ENCODE results near the gene NPAS2.

NPAS2 gene

DNA sequence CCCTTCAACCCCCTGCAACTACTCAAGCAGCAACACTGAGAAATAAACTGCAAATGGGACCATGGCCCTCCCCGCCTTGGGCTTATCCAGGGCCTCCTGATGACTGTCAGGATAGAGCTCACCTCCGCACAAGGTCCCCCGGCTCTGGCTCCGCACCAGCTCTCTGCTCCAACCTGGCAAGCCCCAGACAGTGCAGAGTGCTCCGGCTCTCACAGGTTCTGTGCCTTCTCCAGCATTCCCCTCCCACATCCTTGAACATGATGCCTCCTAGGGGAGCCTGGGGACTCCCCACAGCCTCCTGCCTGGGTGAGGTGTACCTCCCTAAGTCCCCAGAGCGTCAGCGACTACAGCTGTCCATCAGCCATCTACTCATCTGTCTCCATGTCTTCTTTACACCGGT is 26.7 kb upstream of the NPAS2 start:
- in situ Hi-C loops (cut with MboI; ENCODE audit: low pct_unique_long_range_greater_than_20kb, low sequenced_read_pairs), result no loop called here
- no peak for DNase-seq

DNA sequence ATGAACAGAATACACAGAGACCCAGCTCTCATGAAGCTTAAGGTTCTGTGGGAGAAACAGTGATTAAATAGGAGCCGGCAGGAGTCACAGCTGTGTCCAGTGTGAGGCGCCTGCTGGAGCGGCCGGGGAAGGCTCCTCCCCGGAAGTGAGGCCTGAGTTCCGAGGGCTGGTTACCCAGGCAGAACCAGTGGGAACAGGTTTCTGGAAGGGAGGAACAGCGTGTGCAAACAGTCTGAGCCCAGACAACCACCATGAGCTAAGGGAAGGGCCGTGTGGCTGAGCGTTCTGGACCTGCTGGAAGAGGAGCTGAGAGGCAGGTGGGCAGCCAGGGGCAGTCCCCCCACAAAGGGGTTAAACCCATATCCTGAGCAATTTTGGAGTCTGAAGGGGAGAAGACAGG is 26.0 kb upstream of the NPAS2 start:
- no peak for DNase-seq
- in situ Hi-C loops (cut with MboI; ENCODE audit: low pct_unique_long_range_greater_than_20kb, low sequenced_read_pairs), result no loop called here

DNA sequence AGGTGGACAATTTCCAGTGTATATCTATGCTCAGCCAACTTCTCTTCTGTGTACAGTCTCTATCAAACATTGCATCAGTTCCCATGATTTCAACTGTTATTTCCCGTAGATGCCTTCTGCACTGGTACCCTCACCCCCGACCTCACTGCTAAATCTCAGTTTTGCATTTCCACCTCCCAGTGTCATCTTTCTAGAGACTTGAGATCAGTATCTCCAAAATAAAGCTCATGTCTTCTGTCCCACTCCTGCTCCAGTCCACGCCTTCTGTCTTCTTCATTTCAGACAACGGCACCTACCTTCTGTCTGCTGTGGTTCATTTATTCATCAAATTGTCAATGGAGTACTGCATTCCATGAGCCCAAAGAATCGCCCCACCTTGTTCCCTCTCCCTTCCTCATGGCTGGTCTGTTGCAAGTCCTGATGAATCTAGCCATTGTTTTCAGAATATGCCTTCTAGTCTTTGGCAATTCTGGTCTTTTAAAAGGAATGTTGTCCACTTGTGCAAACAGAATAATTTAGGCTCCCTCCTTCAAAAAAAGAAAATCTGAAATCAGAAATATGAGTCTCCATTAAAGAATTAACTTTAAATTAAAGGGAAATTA is 23.3 kb upstream of the NPAS2 start:
- in situ Hi-C loops (cut with MboI; ENCODE audit: low pct_unique_long_range_greater_than_20kb, low sequenced_read_pairs), result no loop called here
- DNase-seq, result no peak

DNA sequence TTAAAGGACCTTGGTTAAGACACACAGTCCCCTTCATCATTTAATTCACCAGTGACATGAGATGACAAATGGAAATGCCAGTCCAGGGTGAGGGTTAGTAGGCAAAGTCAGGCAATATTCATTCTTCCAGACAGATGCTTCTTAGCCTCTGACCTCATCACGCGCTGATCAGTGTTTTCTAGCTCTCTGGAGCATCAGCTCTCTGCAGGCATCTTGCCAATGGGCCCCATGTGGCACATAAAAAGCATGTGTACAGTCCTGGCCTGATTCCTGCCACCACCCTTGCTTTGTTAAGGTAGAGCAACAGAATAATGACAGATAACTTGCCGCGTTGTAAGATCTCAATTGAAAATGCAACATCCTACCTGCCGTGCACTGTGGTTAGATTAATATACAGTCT is 20.3 kb upstream of the NPAS2 start:
- in situ Hi-C loops (cut with MboI; ENCODE audit: low pct_unique_long_range_greater_than_20kb, low sequenced_read_pairs), result no loop called here
- DNase-seq, result no peak

DNA sequence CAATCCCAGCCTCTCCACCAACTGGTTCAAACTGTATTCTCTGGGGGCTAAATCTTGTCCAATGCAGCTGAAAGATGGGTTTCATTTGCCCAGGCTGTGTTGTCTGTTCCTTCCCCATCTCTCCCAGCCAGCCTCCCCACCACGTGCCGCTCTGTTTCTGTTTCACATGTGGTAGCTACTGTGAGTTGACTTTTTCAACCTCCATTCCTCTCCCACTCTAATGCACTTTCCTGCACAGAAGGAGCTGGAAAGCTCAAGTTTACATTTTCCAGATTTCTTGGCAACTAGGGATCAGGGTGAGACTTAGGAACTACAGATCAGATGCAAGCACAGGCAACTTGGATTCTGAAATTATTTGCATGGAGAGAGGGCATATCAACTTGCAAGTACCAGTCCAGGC is 19.0 kb upstream of the NPAS2 start:
- no peak for DNase-seq
- in situ Hi-C loops (cut with MboI; ENCODE audit: low pct_unique_long_range_greater_than_20kb, low sequenced_read_pairs), result no loop called here

DNA sequence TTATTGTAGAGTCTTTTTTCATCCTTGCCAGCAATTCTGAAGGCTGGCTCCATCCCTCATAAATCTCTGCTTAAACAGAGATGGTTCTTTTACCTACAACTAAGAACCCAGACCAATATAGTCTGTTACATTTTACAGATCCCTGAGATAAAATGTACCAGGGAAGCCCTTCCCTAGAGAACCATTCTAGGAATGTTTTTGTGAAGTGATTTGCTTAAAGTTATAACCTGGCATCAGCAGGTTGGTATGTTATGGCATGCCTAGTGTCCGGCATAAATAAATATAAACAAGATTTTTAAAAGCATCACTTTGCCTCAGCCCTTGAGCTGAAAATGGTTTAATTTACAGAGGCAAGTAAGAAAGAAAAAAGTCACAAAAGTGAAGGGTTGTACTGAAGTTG is 18.5 kb upstream of the NPAS2 start:
- DNase-seq, result no peak
- in situ Hi-C loops (cut with MboI; ENCODE audit: low pct_unique_long_range_greater_than_20kb, low sequenced_read_pairs), result no loop called here

DNA sequence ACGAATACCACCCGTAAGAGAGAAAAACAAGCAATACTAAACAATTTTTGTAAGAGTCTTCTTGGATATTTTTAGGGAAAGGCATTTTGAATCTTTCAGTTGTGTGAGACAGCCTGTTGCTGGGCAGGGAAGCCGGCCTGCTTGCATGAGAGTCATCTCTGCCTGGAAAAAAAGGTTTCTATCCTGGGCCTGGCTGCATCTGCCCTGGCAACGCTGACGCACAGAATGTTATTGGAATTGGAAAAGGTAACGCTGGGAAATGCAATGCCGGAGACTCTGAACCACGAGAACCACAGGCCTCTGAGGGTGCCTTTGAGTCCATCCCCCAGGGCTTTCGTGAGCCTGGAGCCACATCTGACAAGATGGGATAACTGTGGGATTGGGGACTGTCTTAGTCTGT is 17.9 kb upstream of the NPAS2 start:
- no peak for DNase-seq
- in situ Hi-C loops (cut with MboI; ENCODE audit: low pct_unique_long_range_greater_than_20kb, low sequenced_read_pairs), result no loop called here

DNA sequence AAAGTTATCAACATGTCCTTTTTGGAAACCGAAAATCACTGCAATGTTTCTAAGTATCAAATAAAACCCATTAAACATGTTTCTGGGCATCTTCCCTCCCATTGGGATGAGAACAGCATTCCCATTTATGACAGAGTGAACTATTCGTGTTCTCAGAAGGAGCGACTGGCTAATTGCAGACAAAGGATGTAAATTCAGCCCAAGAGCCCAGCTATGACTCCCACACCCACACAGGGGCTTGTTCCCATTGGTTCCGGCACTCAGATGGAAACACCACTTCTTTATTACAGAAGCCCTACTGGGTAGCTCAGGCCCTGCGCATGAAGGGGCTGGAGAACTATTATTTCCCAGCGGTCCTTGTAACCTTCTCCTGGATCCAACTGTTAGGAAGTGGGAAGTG is 16.6 kb upstream of the NPAS2 start:
- in situ Hi-C loops (cut with MboI; ENCODE audit: low pct_unique_long_range_greater_than_20kb, low sequenced_read_pairs), result no loop called here
- DNase-seq, result no peak

DNA sequence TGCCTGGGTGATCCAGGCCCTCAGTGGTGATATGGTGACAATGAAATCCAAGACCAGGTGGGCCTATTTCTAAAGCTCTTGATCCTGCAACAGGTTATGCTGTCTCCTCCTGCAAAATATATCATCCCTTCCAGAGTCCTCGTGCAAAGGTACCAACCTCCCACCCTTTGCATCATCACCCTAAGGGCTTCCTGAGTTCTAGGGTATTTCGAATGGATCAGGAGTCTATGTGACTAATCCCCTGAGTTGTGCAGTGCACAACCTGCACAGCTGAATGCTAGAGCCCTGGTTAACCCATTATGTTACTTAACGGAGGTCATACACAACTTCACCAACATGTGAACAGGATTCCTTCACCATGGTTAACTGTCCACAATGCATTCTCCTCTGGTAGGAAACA is 13.4 kb upstream of the NPAS2 start:
- in situ Hi-C loops (cut with MboI; ENCODE audit: low pct_unique_long_range_greater_than_20kb, low sequenced_read_pairs), result no loop called here
- DNase-seq, result no peak

DNA sequence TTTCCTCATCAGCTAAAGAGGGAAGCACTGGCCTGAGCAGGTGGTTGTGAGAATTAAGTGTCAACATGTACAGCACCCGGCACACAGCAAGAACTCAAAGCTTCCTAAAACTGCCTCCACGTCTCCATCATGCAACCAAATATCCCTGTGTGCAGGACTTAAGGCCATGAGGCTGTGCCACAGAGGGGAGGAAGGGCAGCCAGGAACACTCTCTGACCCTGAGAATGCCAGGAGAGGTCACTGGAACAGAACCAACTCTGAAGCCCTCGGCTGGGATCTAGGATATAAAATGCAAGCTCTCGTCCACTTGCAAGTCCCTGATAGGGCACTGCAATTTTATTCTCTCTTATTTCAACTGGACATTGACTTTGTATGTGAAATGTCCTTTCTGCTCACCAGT is 12.2 kb upstream of the NPAS2 start:
- no peak for DNase-seq
- in situ Hi-C loops (cut with MboI; ENCODE audit: low pct_unique_long_range_greater_than_20kb, low sequenced_read_pairs), result no loop called here

DNA sequence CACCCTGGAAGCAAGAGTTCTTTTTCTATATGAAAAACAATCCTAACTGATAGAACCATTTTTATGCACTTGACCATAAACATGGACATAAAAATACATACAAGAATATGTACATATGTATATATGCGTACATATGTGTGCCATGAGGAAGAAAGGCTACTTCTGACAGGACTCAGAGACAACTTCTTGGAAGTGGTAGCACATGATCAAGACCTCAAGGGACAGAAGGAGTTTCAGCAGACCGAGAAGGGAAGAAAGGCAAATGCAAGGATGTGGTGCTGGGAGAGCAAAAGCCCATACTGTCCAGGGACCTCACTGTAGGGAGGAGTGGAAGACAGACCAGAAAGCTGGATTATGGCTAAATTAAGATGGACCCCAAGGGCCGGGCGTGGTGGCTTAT is 11.4 kb upstream of the NPAS2 start:
- in situ Hi-C loops (cut with MboI; ENCODE audit: low pct_unique_long_range_greater_than_20kb, low sequenced_read_pairs), result no loop called here
- DNase-seq, result no peak

DNA sequence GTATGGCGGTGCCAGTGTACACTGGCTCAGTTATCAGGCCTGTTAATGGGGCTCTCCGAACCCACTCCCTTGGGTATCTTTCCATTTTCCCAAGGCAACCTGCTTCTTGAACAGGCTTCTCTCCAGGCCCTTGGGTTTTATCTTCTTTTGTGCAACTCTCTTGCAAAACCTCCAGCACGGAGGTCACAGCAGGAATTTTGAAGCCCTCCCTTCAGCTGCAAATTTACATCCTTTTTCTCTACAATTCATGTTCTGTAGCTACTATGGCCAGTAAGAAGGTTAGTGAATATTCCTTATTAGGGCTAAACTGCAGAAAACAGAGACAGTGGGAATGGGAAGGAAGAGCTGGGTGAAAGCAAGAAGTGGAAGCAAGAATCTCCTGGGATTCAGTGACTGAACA is 10.4 kb upstream of the NPAS2 start:
- in situ Hi-C loops (cut with MboI; ENCODE audit: low pct_unique_long_range_greater_than_20kb, low sequenced_read_pairs), result no loop called here
- DNase-seq, result no peak

DNA sequence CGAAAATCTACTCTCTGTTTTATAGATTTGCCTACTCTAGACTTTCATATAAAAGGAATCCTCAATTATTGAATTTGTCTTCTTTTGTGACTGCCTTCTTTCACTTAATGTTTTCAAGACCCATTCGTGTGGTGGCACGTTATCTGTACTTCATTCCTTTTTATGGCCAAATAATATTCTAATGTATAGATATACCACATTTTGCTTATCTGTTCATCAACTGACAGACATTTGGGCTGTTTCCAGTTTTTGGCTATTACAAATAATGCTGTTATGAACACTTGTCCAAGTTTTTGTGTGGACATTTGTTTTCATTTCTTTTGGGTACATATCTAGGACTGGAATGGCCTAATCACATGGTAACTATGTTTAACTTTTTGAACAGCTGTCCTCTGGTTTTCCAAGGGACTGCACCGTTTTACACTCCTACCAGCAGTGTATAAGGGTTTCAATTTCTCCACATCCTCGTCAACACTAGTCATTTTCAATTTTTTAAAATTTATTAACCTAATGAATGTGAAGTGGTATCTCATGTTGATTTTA is 9.3 kb upstream of the NPAS2 start:
- DNase-seq, result no peak
- in situ Hi-C loops (cut with MboI; ENCODE audit: low pct_unique_long_range_greater_than_20kb, low sequenced_read_pairs), result no loop called here

DNA sequence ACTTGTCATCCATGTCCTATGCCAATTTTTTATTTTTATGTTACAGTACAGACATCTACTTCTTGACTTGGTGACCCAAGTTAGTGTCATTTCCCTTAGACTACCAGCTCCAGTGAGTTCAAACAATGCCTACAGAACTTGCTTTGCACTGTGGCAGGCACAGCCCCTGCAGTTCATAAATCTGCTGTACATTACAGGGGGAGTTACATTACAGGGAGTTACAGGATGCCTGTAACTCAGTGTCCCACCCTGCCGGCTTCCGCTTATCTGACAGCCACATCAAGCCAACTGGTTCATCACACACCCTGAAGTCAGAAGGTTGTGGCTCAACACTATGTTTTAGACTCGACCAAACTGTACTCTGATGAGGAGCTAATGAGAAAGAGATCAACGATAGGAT is 7.8 kb upstream of the NPAS2 start:
- no peak for DNase-seq
- in situ Hi-C loops (cut with MboI; ENCODE audit: low pct_unique_long_range_greater_than_20kb, low sequenced_read_pairs), result no loop called here

DNA sequence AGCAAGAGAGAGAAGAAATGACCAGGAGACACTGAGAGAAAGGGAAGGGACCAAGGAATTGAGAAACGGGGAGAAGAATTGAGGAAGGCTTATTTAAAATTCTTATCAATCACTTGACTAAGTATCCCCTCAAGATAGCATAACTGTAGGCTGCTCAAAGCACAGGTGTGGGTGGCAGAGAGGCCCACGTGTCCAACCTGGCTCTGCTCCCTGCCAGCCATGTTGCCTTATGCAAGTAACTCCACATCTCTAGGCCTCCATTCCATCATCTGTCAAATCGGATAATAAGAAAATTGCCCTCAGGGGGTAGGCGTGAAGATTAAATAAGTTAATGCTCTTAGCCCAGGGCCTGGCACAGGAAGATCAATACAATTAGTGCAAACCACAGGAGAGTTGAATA is 7.4 kb upstream of the NPAS2 start:
- in situ Hi-C loops (cut with MboI; ENCODE audit: low pct_unique_long_range_greater_than_20kb, low sequenced_read_pairs), result no loop called here
- DNase-seq, result no peak

DNA sequence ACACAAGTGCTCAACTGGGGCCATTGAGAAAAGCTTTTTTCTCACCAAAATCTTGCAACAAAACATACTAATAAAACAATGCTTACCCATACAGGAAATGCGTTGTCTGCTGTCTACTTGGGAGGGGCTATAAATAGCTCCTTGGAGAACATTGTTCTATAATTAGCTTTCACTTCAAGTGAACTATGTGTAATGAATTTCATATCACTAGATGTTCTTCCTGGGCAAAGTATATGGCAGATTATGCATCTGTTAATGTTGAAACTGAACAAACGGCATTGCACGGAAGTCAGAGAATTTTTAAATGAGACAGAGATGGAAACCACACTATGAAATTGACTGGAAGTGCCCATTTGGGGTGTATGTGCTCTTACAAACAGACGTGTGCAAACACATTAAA is 6.4 kb upstream of the NPAS2 start:
- in situ Hi-C loops (cut with MboI; ENCODE audit: low pct_unique_long_range_greater_than_20kb, low sequenced_read_pairs), result no loop called here
- no peak for DNase-seq

DNA sequence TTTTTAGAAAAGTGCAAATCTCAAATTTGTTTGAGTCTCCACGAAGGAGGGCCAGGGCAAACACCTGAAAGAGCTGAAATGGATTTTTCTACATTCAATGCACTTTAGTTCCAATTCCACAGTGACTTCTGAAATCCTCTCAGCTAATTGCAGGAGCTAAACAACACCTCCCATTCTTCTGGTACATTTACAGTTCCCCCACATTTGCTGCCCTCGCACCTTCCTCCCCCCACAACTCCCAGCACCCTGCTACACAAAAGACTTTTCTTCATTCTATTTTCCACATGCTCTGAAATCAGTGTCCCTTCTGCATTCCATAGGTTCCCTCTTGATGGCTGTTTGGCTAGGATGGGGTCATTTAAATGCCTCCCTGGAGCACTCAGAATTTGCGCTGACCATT is 5.9 kb upstream of the NPAS2 start:
- in situ Hi-C loops (cut with MboI; ENCODE audit: low pct_unique_long_range_greater_than_20kb, low sequenced_read_pairs), result no loop called here
- DNase-seq, result no peak

DNA sequence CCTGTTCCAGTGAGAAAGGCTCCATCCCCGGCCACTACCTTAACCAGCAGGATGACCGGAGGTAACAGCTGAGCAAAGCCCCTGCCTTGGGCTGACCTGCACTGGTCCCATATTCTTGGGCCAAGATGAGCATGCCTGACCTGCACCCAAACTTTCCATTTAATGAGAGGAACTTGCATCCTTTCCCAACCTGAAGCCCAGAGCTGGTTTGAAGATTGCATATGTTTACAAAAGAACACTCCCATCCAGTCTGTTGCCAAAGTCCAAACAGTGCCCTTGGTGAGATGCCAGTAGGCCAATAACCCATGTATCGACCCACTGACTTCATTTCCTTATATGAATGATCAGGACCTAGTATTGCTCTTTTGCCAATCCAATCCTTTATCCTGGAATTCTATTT is 5.5 kb upstream of the NPAS2 start:
- in situ Hi-C loops (cut with MboI; ENCODE audit: low pct_unique_long_range_greater_than_20kb, low sequenced_read_pairs), result no loop called here
- DNase-seq, result no peak

DNA sequence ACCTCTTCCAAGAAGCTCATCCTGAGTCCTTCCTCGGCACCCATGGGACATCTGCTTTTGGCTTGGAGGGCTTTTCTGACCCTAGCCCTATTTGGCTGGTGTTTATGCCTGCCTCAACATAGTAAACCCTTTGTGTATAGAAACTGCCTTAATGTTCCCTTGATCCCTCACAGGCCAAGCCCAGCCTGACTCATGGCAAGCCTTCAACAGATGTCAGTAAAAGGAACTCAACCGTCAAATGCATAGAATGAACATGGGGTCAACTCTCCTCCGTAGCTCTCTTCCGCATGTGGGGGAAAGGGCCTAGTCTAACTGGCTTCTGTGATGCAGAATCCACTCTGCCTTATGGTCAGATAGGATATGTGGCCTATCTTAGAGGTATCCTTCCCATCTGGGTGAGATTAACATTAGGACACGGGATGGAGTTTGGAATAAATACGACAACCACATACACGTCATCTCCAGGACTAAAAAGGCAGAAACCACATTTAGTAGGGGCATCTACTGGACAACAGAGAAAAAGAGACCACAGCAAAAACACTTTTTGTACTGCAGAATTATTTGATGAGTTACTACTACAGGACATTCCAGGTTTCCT is 2.5 kb upstream of the NPAS2 start:
- in situ Hi-C loops (cut with MboI; ENCODE audit: low pct_unique_long_range_greater_than_20kb, low sequenced_read_pairs), result no loop called here
- DNase-seq, result no peak

DNA sequence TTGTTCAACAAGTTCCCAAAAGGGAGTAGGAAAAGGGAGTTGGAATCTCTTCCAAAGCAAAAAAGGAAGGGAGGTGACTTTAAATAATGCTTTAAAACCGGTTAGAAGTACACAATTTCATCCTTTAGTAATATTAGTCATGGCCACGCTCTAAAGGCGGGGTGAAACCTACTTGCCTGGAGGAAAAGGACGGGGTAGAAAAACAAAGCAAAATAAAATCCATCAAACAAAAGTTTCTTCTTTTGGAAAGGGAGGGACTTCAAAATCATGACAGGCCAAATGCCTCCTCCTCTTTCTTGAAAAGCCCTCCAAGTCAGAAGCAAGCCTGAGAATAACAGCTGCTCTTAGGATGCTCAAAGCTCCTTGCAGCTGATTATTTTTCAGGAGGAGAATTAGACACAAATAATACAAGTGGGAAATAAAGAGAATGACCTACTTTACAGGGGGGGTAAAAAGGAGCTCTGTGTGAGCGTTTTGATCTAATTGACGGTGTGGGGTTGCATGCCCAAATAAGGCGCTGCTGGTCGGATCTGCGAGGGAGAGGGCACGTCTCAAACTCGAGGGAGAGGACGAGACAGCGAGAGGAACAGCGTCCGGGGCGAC is 1.8 kb upstream of the NPAS2 start:
- in situ Hi-C loops (cut with MboI; ENCODE audit: low pct_unique_long_range_greater_than_20kb, low sequenced_read_pairs), result no loop called here
- no peak for DNase-seq

Data from KBM-7 (cell line).